Muscle layer of colon (tissue), 2 donors: ENCODE data around the gene TBX19.

Source experiments
- H3K27ac ChIP-seq: one replicate; pipeline ENCODE4 v1.7.0; 2013; ENCODE audit warnings: low read depth, mild to moderate bottlenecking, low read length, moderate library complexity
- H3K27me3 ChIP-seq, 2 donors: one replicate each; pipeline ENCODE4 v1.7.0; 2013; ENCODE audit warnings: low read length in 2 of 2, mild to moderate bottlenecking in 2 of 2; ENCODE audit not compliant: insufficient read depth in 2 of 2, control insufficient read depth in 1 of 2
- H3K36me3 ChIP-seq: one replicate; pipeline ENCODE4 v1.7.0; 2013; ENCODE audit warnings: mild to moderate bottlenecking, low read length; ENCODE audit not compliant: insufficient read depth
- H3K4me1 ChIP-seq: one replicate; pipeline ENCODE4 v1.7.0; 2013; ENCODE audit warnings: mild to moderate bottlenecking, low read length; ENCODE audit not compliant: insufficient read depth
- H3K4me3 ChIP-seq, 2 donors: one replicate each; pipeline ENCODE4 v1.7.0; 2013; ENCODE audit warnings: low read length in 2 of 2, low read depth in 1 of 2, mild to moderate bottlenecking in 1 of 2, moderate library complexity in 1 of 2
- H3K9ac ChIP-seq: one replicate; pipeline ENCODE4 v1.7.0; 2013; ENCODE audit warnings: low read length
- H3K9me3 ChIP-seq: one replicate; pipeline ENCODE4 v1.7.0; 2013; ENCODE audit warnings: mild to moderate bottlenecking, low read length
- donor health status: abdominal sarcoma.
- donor health status: Adenocarcinoma of cecum.

Gene TBX19

DNA sequence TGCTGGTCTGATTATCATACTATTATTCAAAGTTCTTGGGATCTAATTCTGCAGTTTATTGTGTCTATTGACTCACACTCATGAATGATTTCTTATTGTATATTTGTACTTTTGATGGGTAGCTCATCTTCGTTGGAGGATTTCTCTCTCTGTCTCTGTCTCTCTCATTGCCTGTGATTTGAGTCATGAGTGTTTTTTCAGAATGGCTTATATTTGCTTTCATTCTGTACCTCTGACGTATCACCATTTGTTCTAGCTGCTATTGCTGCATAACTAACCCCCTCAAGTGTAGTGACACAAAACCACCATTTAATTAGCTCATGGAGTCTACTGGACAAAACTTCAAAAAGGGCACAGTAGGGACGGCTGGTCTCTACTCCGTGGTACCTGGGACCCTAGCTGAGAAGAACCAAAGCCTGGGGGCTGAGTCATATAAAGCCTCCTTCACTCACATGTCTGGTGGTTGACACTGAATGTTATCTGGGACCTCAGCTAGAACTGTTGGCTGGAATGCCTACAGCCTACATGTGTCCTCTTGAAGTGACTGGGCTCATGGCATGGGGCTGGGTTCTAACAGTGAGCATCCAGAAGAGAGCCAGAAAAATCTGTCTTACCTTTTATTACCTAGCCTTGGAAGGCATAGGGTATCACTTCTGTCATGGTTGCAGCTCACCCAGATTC, 44.2 kb downstream of the TBX19 start:
- no peaks in the 10 kb centered on the region for H3K27me3 ChIP-seq
- no peaks in the 10 kb centered on the region for H3K36me3 ChIP-seq
- peaks cover 16% of the 10 kb centered on the region for H3K4me1 ChIP-seq
- H3K4me3 ChIP-seq = no peak overlapping the region
- H3K27ac ChIP-seq = no peak overlapping the region
- no peaks in the 10 kb centered on the region for H3K9me3 ChIP-seq
- no peak overlapping the region for H3K9ac ChIP-seq

DNA sequence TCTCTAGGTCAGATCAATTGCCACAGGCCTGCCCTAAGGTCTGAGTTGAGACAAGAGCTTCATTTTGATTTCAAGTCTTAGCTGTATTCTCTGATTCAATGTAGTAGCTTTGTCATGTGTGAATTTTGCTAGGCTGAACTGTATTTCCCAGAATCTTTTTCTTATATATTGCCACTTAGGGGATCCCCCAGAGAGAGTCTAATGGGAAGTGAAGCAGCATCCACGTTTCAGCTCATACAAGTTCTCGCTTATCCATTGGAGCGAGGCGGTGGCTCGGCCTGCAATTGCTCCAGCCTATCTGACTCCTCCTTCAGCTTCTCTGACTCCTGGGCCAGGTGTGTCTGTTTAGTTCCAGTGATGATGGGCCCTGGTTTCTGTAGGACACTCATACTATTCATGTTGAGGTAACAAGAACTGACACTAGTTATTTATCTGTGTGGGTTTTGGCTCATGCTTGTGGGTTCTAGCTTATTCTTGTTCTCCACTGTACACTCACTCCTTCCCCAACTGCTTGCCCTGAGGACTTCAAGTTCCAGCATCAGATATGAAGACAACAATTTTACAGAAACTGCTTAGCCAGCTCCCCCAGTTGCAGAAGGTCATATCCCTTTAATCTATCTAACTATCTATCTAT, 48.2 kb downstream of the TBX19 start:
- Histone ChIP-seq H3K36me3 (no peaks in the 10 kb centered on the region), H3K9ac (no peak overlapping the region), H3K27ac (no peak overlapping the region), H3K4me3 (no peak overlapping the region), H3K9me3 (no peaks in the 10 kb centered on the region), H3K4me1 (no peaks in the 10 kb centered on the region), H3K27me3 (no peaks in the 10 kb centered on the region)

DNA sequence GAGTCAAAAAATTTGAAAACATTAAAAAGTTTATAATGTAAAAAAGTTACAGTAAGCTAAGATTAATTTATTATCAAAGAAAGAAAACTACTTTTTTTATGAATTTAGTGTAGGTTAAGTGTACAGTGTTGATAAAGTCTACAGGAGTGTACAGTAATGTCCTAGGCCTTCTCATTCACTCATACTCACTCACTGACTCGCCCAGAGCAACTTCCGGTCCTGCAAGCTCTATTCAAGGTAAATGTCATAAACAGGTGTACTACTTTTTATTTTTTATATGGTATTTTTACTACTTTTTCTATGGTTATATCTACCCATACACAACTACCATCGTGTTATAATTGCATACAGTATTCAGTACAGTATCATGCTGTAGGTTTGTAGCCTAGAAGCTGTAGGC, 49.6 kb downstream of the TBX19 start:
- H3K36me3 ChIP-seq = no peaks in the 10 kb centered on the region
- H3K4me1 ChIP-seq = peaks cover 5% of the 10 kb centered on the region
- no peaks in the 10 kb centered on the region for H3K9me3 ChIP-seq
- H3K27me3 ChIP-seq = no peaks in the 10 kb centered on the region
- no peak overlapping the region for H3K9ac ChIP-seq
- no peak overlapping the region for H3K4me3 ChIP-seq
- no peak overlapping the region for H3K27ac ChIP-seq

DNA sequence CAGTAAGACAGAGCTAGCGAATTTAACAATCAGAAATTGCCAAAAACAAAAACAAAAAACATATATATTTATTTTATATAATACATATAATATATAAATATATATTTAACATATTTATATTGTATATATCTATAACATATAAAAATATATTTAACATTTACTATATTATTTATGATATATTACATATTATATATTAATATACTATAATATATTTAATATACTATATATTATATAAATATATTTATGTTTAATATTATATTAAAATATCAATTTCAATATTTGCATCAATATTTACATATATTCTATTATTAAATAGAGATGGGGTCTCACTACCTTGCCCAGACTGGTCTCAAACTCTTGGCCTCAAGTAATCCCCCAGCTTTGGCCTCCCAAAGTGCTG, 50.9 kb downstream of the TBX19 start:
- H3K9me3 ChIP-seq = no peaks in the 10 kb centered on the region
- no peak overlapping the region for H3K27ac ChIP-seq
- H3K9ac ChIP-seq = no peak overlapping the region
- H3K27me3 ChIP-seq = no peaks in the 10 kb centered on the region
- no peak overlapping the region for H3K4me3 ChIP-seq
- H3K36me3 ChIP-seq = no peaks in the 10 kb centered on the region
- H3K4me1 ChIP-seq = peaks cover 10% of the 10 kb centered on the region

DNA sequence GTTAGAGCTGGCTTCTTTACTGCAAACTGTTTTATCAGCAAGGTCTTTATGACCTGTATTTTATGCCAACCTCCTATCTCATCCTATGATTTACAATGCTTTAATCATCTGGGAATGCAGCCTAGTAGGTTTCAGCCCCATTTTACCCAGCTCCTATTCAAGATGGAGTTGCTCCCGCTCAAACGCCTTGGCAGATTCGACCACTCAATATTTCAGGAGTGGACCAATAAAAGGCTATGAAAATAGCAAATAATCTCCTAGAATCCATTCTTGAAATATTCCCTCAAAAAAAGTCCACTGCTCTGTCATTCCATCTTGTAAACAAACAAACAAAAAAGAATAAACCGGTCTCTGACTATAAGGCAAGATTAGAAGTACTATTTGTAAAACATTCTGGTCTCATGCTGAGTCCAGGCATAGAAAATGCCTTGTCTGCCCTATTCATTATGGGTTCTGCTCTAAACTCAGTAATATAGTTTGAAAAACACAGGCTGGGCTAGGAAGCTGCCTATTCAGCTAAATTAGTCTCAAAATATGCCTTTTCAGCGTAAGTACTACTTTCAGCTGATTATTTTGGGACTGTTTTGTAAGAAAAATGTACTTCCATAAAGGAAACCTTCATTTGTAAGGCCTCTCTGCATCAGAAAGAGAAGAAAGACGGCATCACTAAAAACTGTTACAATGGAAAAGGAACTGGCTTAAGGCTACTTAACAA, 53.0 kb downstream of the TBX19 start:
- Histone ChIP-seq H3K27ac (no peak overlapping the region), H3K9ac (no peak overlapping the region), H3K27me3 (no peaks in the 10 kb centered on the region), H3K9me3 (no peaks in the 10 kb centered on the region), H3K4me1 (peaks cover 10% of the 10 kb centered on the region), H3K4me3 (no peak overlapping the region), H3K36me3 (no peaks in the 10 kb centered on the region)

DNA sequence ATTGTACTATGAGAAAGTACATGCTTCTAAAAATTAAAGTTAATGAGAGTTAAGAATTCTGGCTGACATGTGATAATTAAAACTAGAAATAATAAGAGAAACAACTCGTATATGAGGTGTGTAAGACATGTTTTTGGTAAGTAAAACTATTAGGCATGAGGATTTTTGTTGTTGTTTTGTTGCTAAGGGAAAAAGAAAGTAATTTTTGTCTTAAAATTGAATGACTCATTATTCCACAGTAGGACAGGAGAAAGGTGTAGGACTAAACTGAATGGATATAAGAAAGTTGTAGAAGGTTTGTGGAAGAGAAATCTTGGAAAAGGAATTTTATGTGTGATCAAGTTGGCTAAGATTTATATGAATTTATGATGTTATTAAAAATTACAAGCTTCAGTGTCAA, 54.8 kb downstream of the TBX19 start:
- Histone ChIP-seq H3K27me3 (no peaks in the 10 kb centered on the region), H3K9ac (no peak overlapping the region)

DNA sequence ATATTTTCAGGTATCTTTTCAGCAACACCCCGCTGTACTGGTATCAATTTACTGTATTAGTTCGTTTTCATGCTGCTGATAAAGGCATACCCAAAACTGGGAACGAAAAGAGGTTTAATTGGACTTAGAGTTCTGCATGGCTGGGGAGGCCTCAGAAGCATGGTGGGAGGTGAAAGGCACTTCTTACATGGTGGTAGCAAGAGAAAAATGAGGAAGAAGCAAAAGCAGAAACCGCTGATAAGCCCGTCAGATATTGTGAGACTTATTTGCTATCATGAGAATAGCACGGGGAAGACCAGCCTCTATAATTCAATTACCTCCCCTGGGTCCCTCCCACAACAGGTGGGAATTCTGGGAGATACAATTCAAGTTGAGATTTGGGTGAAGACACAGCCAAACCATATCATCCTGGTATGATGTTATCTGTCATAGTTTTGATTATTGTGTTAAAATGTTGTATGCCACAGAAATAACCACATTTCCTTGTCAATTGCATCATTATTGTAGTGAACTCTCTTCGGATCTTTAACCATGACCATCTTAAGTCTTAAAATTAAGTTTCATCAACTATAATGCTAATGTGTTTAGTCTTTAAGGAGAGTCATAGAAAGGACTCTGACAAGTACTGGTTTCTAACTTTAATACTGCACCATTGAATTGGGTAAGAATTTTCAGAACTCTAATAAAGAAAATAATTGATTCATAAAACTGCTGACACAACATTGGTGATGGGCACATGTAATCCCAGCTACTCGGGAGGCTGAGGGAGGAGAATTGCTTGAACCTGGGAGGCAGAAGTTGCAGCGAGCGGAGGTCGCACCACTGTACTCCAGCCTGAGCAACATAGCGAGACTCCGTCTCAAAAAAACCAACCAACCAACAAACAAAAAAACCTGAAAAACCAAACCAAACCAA, 58.2 kb downstream of the TBX19 start:
- Histone ChIP-seq H3K36me3 (no peaks in the 10 kb centered on the region), H3K27me3 (no peaks in the 10 kb centered on the region), H3K27ac (no peak overlapping the region), H3K4me1 (peaks cover 24% of the 10 kb centered on the region), H3K9ac (no peak overlapping the region), H3K9me3 (no peaks in the 10 kb centered on the region), H3K4me3 (no peak overlapping the region)

More for the DNA sequence above, 54.8 kb downstream of the TBX19 start:
- Histone ChIP-seq H3K36me3 (no peaks in the 10 kb centered on the region), H3K27ac (no peak overlapping the region), H3K4me3 (no peak overlapping the region), H3K4me1 (peaks cover 10% of the 10 kb centered on the region), H3K9me3 (no peaks in the 10 kb centered on the region)

DNA sequence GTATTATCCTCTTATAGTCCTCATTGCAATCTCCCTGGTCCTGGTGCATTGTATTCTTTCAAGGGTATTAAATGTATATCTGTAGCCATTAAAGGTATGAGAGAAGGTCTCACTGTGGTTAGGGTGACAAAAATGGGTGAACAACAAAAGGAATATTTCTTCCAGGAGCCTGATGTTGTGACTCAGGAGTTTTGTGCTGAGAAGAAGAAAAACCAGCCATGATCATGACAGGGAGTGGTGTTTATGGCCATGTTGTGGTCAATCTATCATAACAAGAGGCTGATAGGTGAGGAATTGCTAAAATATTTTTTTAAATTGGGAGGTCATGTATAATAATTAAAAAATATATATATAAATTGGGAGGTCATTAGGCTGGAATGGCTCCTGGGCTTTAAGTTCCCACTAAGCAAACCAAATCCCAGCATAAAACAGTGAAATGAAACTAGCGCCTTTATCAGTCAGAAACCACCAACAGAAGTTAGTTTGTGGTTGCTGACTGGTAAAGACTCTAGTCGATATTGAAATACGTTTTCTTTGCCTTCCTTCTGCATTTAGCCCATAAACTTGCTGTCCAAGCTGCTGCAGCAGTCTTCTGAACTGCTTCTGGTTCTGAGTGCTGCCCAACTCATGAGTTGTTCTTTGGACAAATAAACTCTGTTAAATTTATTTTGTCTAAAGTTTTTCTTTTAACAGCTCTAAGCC, 60.3 kb downstream of the TBX19 start:
- H3K27ac ChIP-seq = no peak overlapping the region
- no peaks in the 10 kb centered on the region for H3K36me3 ChIP-seq
- H3K4me1 ChIP-seq = peaks cover 15% of the 10 kb centered on the region
- no peaks in the 10 kb centered on the region for H3K27me3 ChIP-seq
- H3K9ac ChIP-seq = no peak overlapping the region
- H3K4me3 ChIP-seq = no peak overlapping the region
- H3K9me3 ChIP-seq = no peaks in the 10 kb centered on the region

DNA sequence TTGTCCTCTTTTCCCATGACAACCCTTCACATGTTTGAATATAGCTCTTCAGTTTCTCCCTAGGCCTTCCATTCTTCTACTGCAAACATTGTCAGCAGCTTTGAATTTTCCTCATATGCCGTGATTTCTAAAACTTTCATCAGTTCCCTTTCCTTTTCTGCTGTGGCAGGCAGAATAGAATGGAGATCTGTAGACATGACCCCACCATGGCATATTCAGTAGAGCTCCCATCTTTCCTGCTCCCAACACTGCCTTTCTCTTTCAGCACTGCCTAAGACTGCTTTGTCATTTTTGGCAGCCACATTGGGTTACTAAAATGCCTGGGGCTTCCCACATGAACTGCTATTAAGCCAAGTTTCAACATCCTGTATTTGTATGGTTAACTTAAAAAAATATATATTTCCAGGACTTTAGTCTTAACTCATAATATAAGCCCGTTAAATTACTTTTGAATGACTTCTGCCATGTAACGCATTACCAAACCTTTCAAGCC, 60.9 kb downstream of the TBX19 start:
- Histone ChIP-seq H3K9me3 (no peaks in the 10 kb centered on the region), H3K4me1 (peaks cover 15% of the 10 kb centered on the region), H3K4me3 (no peak overlapping the region), H3K9ac (no peak overlapping the region), H3K36me3 (no peaks in the 10 kb centered on the region), H3K27me3 (no peaks in the 10 kb centered on the region), H3K27ac (no peak overlapping the region)

DNA sequence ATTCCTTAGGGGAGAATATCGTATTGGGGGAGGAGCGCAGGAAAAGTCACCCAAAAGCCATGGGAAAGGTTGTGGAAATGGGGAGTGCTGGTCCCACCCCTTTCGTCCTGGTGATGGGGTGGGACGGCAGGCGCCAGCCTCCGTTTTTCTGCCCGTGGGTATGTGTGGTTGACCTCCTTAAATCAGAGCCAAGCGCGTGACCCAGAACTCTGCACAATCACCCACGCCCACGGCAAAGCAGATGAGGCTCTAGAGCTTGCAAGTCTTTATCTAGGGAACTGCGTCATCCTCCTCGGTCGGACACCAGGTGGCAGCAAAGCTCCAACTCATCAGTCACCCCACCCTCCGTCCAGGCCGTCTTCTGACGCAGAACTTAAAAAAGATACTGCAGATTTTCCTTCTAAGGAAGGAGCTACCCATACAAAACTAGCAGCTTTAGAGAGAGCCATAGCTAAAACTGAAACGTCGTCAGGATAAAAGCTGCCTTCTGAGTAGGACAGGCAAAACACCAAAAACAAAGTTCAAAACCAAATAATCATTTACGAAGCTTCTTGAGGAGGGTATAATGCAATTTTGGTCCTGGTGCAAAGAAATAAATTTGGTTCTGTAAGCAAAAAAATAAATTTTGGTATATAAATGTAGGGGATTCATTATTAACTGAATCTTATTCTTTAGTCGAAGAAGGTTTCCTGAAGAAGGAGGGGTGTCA, 62.0 kb downstream of the TBX19 start:
- Histone ChIP-seq H3K27me3 (no peaks in the 10 kb centered on the region), H3K4me1 (peaks cover 15% of the 10 kb centered on the region), H3K27ac (peak overlapping the region; percentile 36), H3K36me3 (no peaks in the 10 kb centered on the region), H3K9me3 (no peaks in the 10 kb centered on the region), H3K4me3 (peak overlapping the region in 1 of 2 donors; percentile 37), H3K9ac (no peak overlapping the region)
